Measurements from ENCODE around the gene APH1B.

GRCh38 chr15:63354821-63355650, 77.6 kb downstream of the APH1B start:
- TF ChIP-seq EP300 (IDR thresholded peaks at IDR 0.05; ENCODE audit: borderline replicate concordance) (no peak), YY1 (IDR thresholded peaks at IDR 0.05; ENCODE audit: low read depth) (no peak), CREB1 (IDR thresholded peaks at IDR 0.05; ENCODE audit: low read depth) (no peak)
- TF ChIP-seq, protein P1, sequence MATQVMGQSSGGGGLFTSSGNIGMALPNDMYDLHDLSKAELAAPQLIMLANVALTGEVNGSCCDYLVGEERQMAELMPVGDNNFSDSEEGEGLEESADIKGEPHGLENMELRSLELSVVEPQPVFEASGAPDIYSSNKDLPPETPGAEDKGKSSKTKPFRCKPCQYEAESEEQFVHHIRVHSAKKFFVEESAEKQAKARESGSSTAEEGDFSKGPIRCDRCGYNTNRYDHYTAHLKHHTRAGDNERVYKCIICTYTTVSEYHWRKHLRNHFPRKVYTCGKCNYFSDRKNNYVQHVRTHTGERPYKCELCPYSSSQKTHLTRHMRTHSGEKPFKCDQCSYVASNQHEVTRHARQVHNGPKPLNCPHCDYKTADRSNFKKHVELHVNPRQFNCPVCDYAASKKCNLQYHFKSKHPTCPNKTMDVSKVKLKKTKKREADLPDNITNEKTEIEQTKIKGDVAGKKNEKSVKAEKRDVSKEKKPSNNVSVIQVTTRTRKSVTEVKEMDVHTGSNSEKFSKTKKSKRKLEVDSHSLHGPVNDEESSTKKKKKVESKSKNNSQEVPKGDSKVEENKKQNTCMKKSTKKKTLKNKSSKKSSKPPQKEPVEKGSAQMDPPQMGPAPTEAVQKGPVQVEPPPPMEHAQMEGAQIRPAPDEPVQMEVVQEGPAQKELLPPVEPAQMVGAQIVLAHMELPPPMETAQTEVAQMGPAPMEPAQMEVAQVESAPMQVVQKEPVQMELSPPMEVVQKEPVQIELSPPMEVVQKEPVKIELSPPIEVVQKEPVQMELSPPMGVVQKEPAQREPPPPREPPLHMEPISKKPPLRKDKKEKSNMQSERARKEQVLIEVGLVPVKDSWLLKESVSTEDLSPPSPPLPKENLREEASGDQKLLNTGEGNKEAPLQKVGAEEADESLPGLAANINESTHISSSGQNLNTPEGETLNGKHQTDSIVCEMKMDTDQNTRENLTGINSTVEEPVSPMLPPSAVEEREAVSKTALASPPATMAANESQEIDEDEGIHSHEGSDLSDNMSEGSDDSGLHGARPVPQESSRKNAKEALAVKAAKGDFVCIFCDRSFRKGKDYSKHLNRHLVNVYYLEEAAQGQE (IDR thresholded peaks at IDR 0.05; ENCODE audit: low read depth), result no peak

All from Ishikawa (cell line).